K562 (cell line): ENCODE results near the gene SMG5. TPM values are rescaled to one million over a fixed set of nuclear protein-coding genes. Genes with fewer than 3 reads are reported as not detected.
A peak's percentile ranks its signal among the peaks of the same experiment; 100 is the strongest.

ENCODE experiments used
- ATAC-seq: fragments of 200-7000 bp; cut with Tn5 transposase; 3 replicates; pipeline ENCODE4 v1.9.1; 2020; ENCODE audit warnings: moderate library complexity
- BruUV-seq: library from RNA; stranded (reverse); fragments of 400-500 nt; replicated peaks from 2 replicates; lab custom pipeline; 2021; lab: Mats Ljungman, UMichigan
- CTCF ChIA-PET: fragments of 300-600 bp; formaldehyde crosslinking; extraction: SDS; loops from one replicate; lab custom pipeline; 2021; ENCODE audit warnings: low intra/inter-chr PET ratio; lab: Yijun Ruan, JAX
- POLR2A ChIA-PET: fragments of 300-600, 350-650 bp; sonication (Branson Sonifier 250); formaldehyde crosslinking; extraction: SDS; loops from one replicate; lab custom pipeline; 2021; ENCODE audit warnings: antibody characterized with exemption, inconsistent platforms; lab: Yijun Ruan, JAX
- DNase-seq, 4 experiments: peaks; one replicate each; pipeline versions ENCODE4 v3.0.0 to v3.0.0-alpha.2; 2011 to 2018; ENCODE audit warnings: low spot score in 3 of 4, mixed read lengths in 3 of 4; ENCODE audit errors: extremely low read depth in 1 of 4
- FAIRE-seq: peaks from 2 replicates; lab custom pipeline; 2011; peaks lifted over from hg19 to GRCh38; lab: Jason Lieb, UNC
- H2AFZ ChIP-seq: 2 replicates; pipeline ENCODE4 v1.6.0; 2011; ENCODE audit warnings: low read depth, low read length, control low read depth, inconsistent platforms
- H3K27ac ChIP-seq: fragments of 200-600 bp; 3 replicates; pipeline ENCODE4 v1.8.0; 2011; ENCODE audit warnings: low read depth, mild to moderate bottlenecking, control low read depth, inconsistent platforms, low read length, moderate library complexity, mixed read lengths; ENCODE audit errors: extremely low read depth
- H3K27me3 ChIP-seq, 2 experiments: fragments of 300-600 bp in 1 of 2; 2 replicates in 1 of 2; 3 replicates in 1 of 2; pipeline versions ENCODE4 v1.6.0 to v1.8.0; 2011; ENCODE audit warnings: inconsistent platforms in 2 of 2, low read length in 2 of 2, mild to moderate bottlenecking in 1 of 2, mixed read lengths in 1 of 2, moderate library complexity in 1 of 2; ENCODE audit not compliant: control insufficient read depth in 2 of 2, insufficient read depth in 2 of 2
- H3K36me3 ChIP-seq: fragments of 300-600 bp; 3 replicates; pipeline ENCODE4 v1.8.0; 2011; ENCODE audit warnings: mild to moderate bottlenecking, low read length, inconsistent platforms; ENCODE audit not compliant: control insufficient read depth, insufficient read depth
- H3K4me1 ChIP-seq, 2 experiments: fragments of 200-600 bp in 1 of 2; replicated peaks in 1 of 2; 2 replicates in 1 of 2; 3 replicates in 1 of 2; pipeline versions ENCODE4 v1.5.1 to v1.8.0; 2011; ENCODE audit warnings: inconsistent platforms in 2 of 2, low read length in 2 of 2, mild to moderate bottlenecking in 1 of 2, mixed read lengths in 1 of 2, moderate library complexity in 1 of 2; ENCODE audit not compliant: control insufficient read depth in 2 of 2, insufficient read depth in 2 of 2
- H3K4me2 ChIP-seq: 2 replicates; pipeline ENCODE4 v1.6.1; 2011; ENCODE audit warnings: low read length, control low read depth, inconsistent platforms, mixed read lengths; ENCODE audit not compliant: insufficient read depth
- H3K4me3 ChIP-seq: fragments of 200-600 bp; sonication (generic), shearing (Covaris generic); 2 replicates; pipeline ENCODE4 v1.5.1; 2016; ENCODE audit warnings: control low read depth, inconsistent platforms
- H3K79me2 ChIP-seq: fragments of 200-600 bp; 3 replicates; pipeline ENCODE4 v1.8.0; 2011; ENCODE audit warnings: low read length, inconsistent platforms; ENCODE audit not compliant: control insufficient read depth, insufficient read depth
- H3K9ac ChIP-seq, 2 experiments: 2 replicates each; pipeline versions ENCODE4 v1.6.0 to v1.6.1; 2011; ENCODE audit warnings: low read depth in 2 of 2, low read length in 2 of 2, control low read depth in 1 of 2, inconsistent platforms in 1 of 2, mild to moderate bottlenecking in 1 of 2, mixed read lengths in 1 of 2; ENCODE audit not compliant: insufficient read depth in 1 of 2
- H3K9me1 ChIP-seq: one replicate; pipeline ENCODE4 v1.6.0; 2011; ENCODE audit warnings: inconsistent platforms, mild to moderate bottlenecking, low read length, moderate library complexity; ENCODE audit not compliant: control insufficient read depth, insufficient read depth
- H3K9me3 ChIP-seq: replicated peaks from 2 replicates; pipeline ENCODE4 v1.5.1; 2011; ENCODE audit warnings: low read depth, low read length, inconsistent platforms; ENCODE audit not compliant: control insufficient read depth, insufficient read depth
- H4K20me1 ChIP-seq: replicated peaks from 2 replicates; pipeline ENCODE4 v1.6.1; 2011; ENCODE audit warnings: low read length, inconsistent platforms, mixed read lengths; ENCODE audit not compliant: control insufficient read depth, insufficient read depth
- BRF1 ChIP-seq: IDR thresholded peaks from 3 replicates; pipeline ENCODE4 v1.6.1; 2011; ENCODE audit warnings: borderline replicate concordance, mild to moderate bottlenecking; ENCODE audit not compliant: insufficient read length; ENCODE audit errors: extremely low read depth
- DEAF1 ChIP-seq: fragments of 450-650 bp; formaldehyde crosslinking; IDR thresholded peaks from 2 replicates; pipeline ENCODE4 v1.4.0; 2020; ENCODE audit warnings: mild to moderate bottlenecking, moderate library complexity
- DNMT1 ChIP-seq: fragments of 450-650 bp; IDR thresholded peaks from 2 replicates; pipeline ENCODE4 v1.6.1; 2016; ENCODE audit warnings: antibody characterized with exemption, mild to moderate bottlenecking
- MAFK ChIP-seq: IDR thresholded peaks from 2 replicates; pipeline ENCODE4 v1.6.1; 2011; ENCODE audit warnings: low read length, improper control_type of control experiment
- POLR2AphosphoS2 ChIP-seq: IDR thresholded peaks from 2 replicates; pipeline ENCODE4 v1.6.1; 2012; ENCODE audit warnings: low read length, improper control_type of control experiment
- POLR2G ChIP-seq: fragments of 200-400 bp; formaldehyde crosslinking; IDR thresholded peaks from 2 replicates; pipeline ENCODE4 v1.6.1; 2017; ENCODE audit warnings: low read depth, mild to moderate bottlenecking, antibody characterized with exemption, low read length, moderate library complexity
- SMC3 ChIP-seq: conservative IDR thresholded peaks from 2 replicates; pipeline ENCODE4 v1.6.1; 2011; ENCODE audit warnings: low read depth, low read length, improper control_type of control experiment; ENCODE audit not compliant: insufficient read depth
- SRSF9 ChIP-seq: fragments of 200-400 bp; formaldehyde crosslinking; IDR thresholded peaks from 2 replicates; pipeline ENCODE4 v1.6.1; 2017; ENCODE audit warnings: low read depth, low read length, borderline replicate concordance
- TFAP4 ChIP-seq: sonication (generic); formaldehyde crosslinking; IDR thresholded peaks from 2 replicates; pipeline ENCODE4 v1.8.0; 2022; ENCODE audit warnings: missing genetic modification reagents, mild to moderate bottlenecking, moderate library complexity, borderline replicate concordance
- ZBED1 ChIP-seq: IDR thresholded peaks from 2 replicates; pipeline ENCODE4 v1.6.1; 2014
- ZBTB33 ChIP-seq: sonication (generic); formaldehyde crosslinking; IDR thresholded peaks from 2 replicates; pipeline ENCODE4 v1.8.1; 2023; ENCODE audit warnings: mild to moderate bottlenecking, missing genetic modification reagents
- ZBTB8A ChIP-seq: fragments of 450-650 bp; IDR thresholded peaks from 2 replicates; pipeline ENCODE4 v1.6.1; 2018; ENCODE audit warnings: mild to moderate bottlenecking, moderate library complexity; ENCODE audit not compliant: partially characterized antibody
- ZFP36 ChIP-seq: fragments of 150-350 bp; IDR thresholded peaks from 2 replicates; pipeline ENCODE4 v1.6.1; 2018; ENCODE audit warnings: low read length, low read depth; ENCODE audit not compliant: partially characterized antibody
- ZNF12 ChIP-seq: sonication (generic); formaldehyde crosslinking; IDR thresholded peaks from 2 replicates; pipeline ENCODE4 v1.4.0; 2020; ENCODE audit warnings: mild to moderate bottlenecking, missing genetic modification reagents
- ZNF3 ChIP-seq: fragments of 250-450 bp; sonication (Bioruptor Pico); IDR thresholded peaks from 2 replicates; pipeline ENCODE4 v1.5.0; 2021; ENCODE audit warnings: mild to moderate bottlenecking, moderate library complexity
- ZNF431 ChIP-seq: sonication (generic); formaldehyde crosslinking; IDR thresholded peaks from 2 replicates; pipeline ENCODE4 v1.8.0; 2022; ENCODE audit warnings: mild to moderate bottlenecking, missing genetic modification reagents
- WGBS: fragments of 100-300 bp; shearing (Covaris generic); methylation state at CpG from one replicate; pipeline ENCODE4 v1.1.6; 2016; ENCODE audit warnings: low coverage, mixed read lengths; ENCODE audit not compliant: insufficient coverage; ENCODE audit errors: missing lambda C conversion rate; 5-methylcytosine and 5-hydroxymethylcytosine counted together
- in situ Hi-C: fragments of 300-500 bp; cut with MboI; formaldehyde crosslinking; loops from 4 replicates; pipeline ENCODE4 v1.15.0; 2018; ENCODE audit warnings: inconsistent platforms, mixed read lengths
- intact Hi-C: fragments of 100-400 bp; cut with micrococcal nuclease; formaldehyde crosslinking; loops from 2 replicates; pipeline ENCODE4 v1.14.2; 2022
- polyA plus RNA-seq, 8 experiments: library from polyadenylated mRNA; depleted of rRNA in 4 of 8; stranded (reverse) in 5 of 8; unstranded in 3 of 8; fragments of >200 nt; fragmentation: Nextera tagmentation in 2 of 8; fragmentation: Illumina TruSeq in 1 of 8; extraction: Ambion mirVana in 2 of 8; extraction: Trizol in 1 of 8; gene quantifications; 2 replicates each; pipeline versions ENCODE4 v1.2.1 to v1.2.3, GENCODE V29; 2011 to 2014; ENCODE audit warnings: inconsistent platforms in 1 of 8, missing spikeins in 1 of 8
- total RNA-seq, 7 experiments: library from RNA; depleted of rRNA in 6 of 7; stranded (reverse); fragments of >200 nt in 6 of 7; fragmentation: Illumina TruSeq in 2 of 7; extraction: Trizol in 2 of 7; gene quantifications; 2 replicates each; pipeline versions ENCODE4 v1.2.1 to v1.2.3, GENCODE V29; 2011 to 2021; ENCODE audit warnings: low replicate concordance in 1 of 7
- TF ChIP-seq, protein P1 (sequence below): sonication (generic); formaldehyde crosslinking; IDR thresholded peaks from 2 replicates; pipeline ENCODE4 v1.8.0; 2022; ENCODE audit warnings: missing genetic modification reagents, mild to moderate bottlenecking, borderline replicate concordance

The SMG5 gene
- total and polyA plus RNA-seq, 9 of the 15 experiments (the other 6 are each of a cell fraction or from before 2014, with no cell fraction given), result 1.4 to 85.9 (median 53.0) TPM

- Histone ChIP-seq H3K4me2 (no peak overlapping the region), H3K27ac (no peak overlapping the region), H3K9me3 (no peaks in the 10 kb centered on the region), H4K20me1 (no peaks in the 10 kb centered on the region; the same call in 1 of the 2 replicates), H3K27me3 (no peaks in the 10 kb centered on the region), H3K9ac (peak overlapping the region in 1 of 2 experiments; percentile 50; a peak in 2 of 4 replicates), H3K79me2 (no peaks in the 10 kb centered on the region), H3K4me3 (no peak overlapping the region), H3K36me3 (peaks cover 17% of the 10 kb centered on the region; the same call in 1 of the 3 replicates), H3K9me1 (peaks cover 3% of the 10 kb centered on the region), H3K4me1 (peaks cover 0 to 56% of the 10 kb centered on the region in 2 experiments; a peak in 3 of 5 replicates), H2AFZ (no peak overlapping the region)
- WGBS, result 80% methylated on average over 46 of the region's 69 CpGs
- FAIRE-seq (no peak), DNase-seq (no peak), ATAC-seq (no peak)
- in situ Hi-C loops (no loop called here), intact Hi-C loops (no loop called here)
- ChIA-PET CTCF (no interaction called here), POLR2A (interaction anchor here (0.8 to 2.1 kb wide), 7 partner anchors 9 to 293 kb away, joined by 3 to 7 read pairs (median 3); partner anchors contain the start of gene PMF1)
- BruUV-seq, result no TSS peak
- TF ChIP-seq ZBTB33 (CRISPR knock-in tag), result peak; percentile 89
- no peak for TF ChIP-seq DNMT1
- no peak for TF ChIP-seq TFAP4 (CRISPR knock-in tag)
- no peak for TF ChIP-seq SRSF9
- TF ChIP-seq ZBTB8A, result no peak
- TF ChIP-seq ZNF431 (CRISPR knock-in tag), result no peak
- peak; percentile 59 for TF ChIP-seq ZFP36
- no peak for TF ChIP-seq DEAF1
- TF ChIP-seq ZNF3, result no peak
- TF ChIP-seq BRF1, result no peak
- TF ChIP-seq MAFK, result no peak
- peak; percentile 64 for TF ChIP-seq POLR2G
- no peak for TF ChIP-seq ZBED1
- TF ChIP-seq POLR2AphosphoS2, result no peak
- TF ChIP-seq, protein P1, sequence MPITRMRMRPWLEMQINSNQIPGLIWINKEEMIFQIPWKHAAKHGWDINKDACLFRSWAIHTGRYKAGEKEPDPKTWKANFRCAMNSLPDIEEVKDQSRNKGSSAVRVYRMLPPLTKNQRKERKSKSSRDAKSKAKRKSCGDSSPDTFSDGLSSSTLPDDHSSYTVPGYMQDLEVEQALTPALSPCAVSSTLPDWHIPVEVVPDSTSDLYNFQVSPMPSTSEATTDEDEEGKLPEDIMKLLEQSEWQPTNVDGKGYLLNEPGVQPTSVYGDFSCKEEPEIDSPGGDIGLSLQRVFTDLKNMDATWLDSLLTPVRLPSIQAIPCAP (CRISPR knock-in tag), result no peak
- no peak for TF ChIP-seq ZNF12 (CRISPR knock-in tag)
- TF ChIP-seq SMC3, result no peak
These were observed 37.0 kb downstream of the SMG5 start for GRCh38 chr1:156245451-156246232.
